ENCODE data around the gene HPSE2. TPM values are rescaled to one million over a fixed set of nuclear protein-coding genes. Genes with fewer than 3 reads are reported as not detected.

Gene HPSE2
- total and polyA plus RNA-seq, 2 donors: 0.05 to 0.14 TPM

DNA sequence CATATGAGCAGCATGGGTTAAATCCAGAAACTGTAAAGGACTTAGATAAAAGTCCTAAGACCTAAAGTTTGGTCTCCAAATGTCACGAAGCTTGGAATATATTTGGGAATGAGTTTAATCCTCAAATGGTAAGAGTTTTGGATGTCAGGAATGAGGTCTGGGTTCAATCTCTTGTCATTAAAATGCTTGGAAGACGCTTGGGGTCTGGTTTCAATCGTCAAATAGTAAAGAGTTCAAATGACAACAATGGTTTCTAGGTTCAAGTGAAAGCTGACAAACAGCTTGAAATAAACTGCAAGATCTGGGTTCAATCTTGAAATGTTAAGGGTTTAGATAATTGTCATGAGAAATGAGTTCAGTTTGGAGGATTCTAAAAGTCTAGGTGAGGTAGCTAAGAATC lies 403.5 kb downstream of the HPSE2 start:
- DNase-seq (ENCODE audit: low read depth in 6 of 9, low spot score in 9 of 9): no peak
- WGBS: 80% methylated on average over 3 of the region's 3 CpGs
- no peaks in the 10 kb centered on the region for H3K36me3 ChIP-seq (ENCODE audit: control insufficient read depth in 2 of 2, insufficient read depth in 2 of 2, low read length in 1 of 2)

DNA sequence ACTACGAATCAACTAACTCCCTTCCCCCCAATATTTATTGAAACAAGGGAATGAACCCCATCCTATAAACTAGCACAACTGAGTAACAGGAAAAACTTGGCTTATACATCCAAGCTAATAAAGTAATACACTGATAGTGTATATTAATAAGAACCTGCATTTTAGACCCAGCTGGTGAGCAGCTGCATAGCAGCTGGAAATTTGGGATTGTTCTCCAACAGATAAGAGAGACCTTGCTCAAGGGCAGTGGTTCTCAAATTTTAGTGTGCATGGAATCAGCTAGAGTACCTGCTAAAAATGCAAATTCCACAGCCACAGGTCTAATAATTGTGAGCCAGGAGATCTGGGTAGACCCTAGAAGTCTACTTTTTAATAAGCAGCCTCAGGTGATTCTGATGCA lies 404.3 kb downstream of the HPSE2 start:
- no peaks in the 10 kb centered on the region for H3K4me1 ChIP-seq (ENCODE audit: control insufficient read depth in 2 of 2, insufficient read depth in 2 of 2, low read length in 2 of 2)
- H3K9me3 ChIP-seq (ENCODE audit: control insufficient read depth in 2 of 2, insufficient read depth in 1 of 2, low read length in 1 of 2): no peaks in the 10 kb centered on the region
- no peak overlapping the region for H3K27ac ChIP-seq (ENCODE audit: low read depth in 1 of 2, low read length in 1 of 2)
- no peak for DNase-seq (ENCODE audit: low read depth in 6 of 9, low spot score in 9 of 9)
- no peak overlapping the region for H3K4me3 ChIP-seq (ENCODE audit: low read length in 2 of 2)
- no peaks in the 10 kb centered on the region for H3K27me3 ChIP-seq (ENCODE audit: control insufficient read depth in 2 of 2, insufficient read depth in 1 of 2, low read length in 1 of 2)
- 89% methylated on average over 1 of the region's 1 CpG for WGBS
- no peaks in the 10 kb centered on the region for H3K36me3 ChIP-seq (ENCODE audit: control insufficient read depth in 2 of 2, insufficient read depth in 2 of 2, low read length in 1 of 2)

More for the DNA sequence above, 403.5 kb downstream of the HPSE2 start:
- no peaks in the 10 kb centered on the region for H3K27me3 ChIP-seq (ENCODE audit: control insufficient read depth in 2 of 2, insufficient read depth in 1 of 2, low read length in 1 of 2)
- no peak overlapping the region for H3K4me3 ChIP-seq (ENCODE audit: low read length in 2 of 2)
- H3K4me1 ChIP-seq (ENCODE audit: control insufficient read depth in 2 of 2, insufficient read depth in 2 of 2, low read length in 2 of 2): no peaks in the 10 kb centered on the region
- no peaks in the 10 kb centered on the region for H3K9me3 ChIP-seq (ENCODE audit: control insufficient read depth in 2 of 2, insufficient read depth in 1 of 2, low read length in 1 of 2)
- no peak overlapping the region for H3K27ac ChIP-seq (ENCODE audit: low read depth in 1 of 2, low read length in 1 of 2)

DNA sequence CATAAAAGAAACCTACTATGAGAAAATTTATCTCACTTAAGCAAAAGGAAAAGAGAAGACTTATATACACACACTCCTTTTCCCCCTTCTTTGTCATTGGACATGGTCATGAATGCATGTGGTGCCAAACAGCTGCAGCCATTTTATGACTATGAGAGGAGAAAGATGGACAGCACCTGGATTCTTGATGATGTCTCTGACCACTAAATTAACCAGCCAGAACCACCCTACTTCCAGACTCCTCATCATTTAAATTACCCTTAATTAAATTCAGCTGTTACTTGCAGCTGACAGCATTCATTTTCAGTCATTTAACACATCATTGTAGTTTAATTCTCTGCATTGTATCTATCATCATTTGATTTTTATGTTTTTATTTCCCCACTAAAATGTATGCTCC lies 409.9 kb downstream of the HPSE2 start:
- DNase-seq (ENCODE audit: low read depth in 6 of 9, low spot score in 9 of 9): no peak
- Histone ChIP-seq H3K36me3 (ENCODE audit: control insufficient read depth in 2 of 2, insufficient read depth in 2 of 2, low read length in 1 of 2) (no peaks in the 10 kb centered on the region), H3K27me3 (ENCODE audit: control insufficient read depth in 2 of 2, insufficient read depth in 1 of 2, low read length in 1 of 2) (no peaks in the 10 kb centered on the region)

DNA sequence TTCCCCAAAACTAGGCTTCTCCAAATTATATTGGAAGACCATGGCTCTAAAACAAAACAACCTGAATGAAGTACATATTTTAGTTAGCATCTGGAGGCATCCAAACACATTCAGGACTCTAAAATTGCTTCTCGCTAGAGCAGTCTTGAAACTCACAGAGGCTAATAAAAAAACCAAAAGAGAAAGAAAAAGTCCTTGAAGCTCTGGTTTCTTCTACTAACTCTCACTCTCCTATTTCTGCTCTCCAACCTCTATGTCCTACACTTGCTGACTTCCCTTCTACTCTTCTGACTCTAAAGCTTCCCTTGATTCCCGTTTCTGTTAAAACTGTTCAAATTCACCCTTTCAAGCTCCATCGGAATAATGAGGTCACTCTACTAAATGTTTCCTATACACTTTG lies 418.3 kb downstream of the HPSE2 start:
- H3K27me3 ChIP-seq (ENCODE audit: control insufficient read depth in 2 of 2, insufficient read depth in 1 of 2, low read length in 1 of 2): no peaks in the 10 kb centered on the region
- H3K36me3 ChIP-seq (ENCODE audit: control insufficient read depth in 2 of 2, insufficient read depth in 2 of 2, low read length in 1 of 2): no peaks in the 10 kb centered on the region
- no peak overlapping the region for H3K27ac ChIP-seq (ENCODE audit: low read depth in 1 of 2, low read length in 1 of 2)
- no peak overlapping the region for H3K4me3 ChIP-seq (ENCODE audit: low read length in 2 of 2)
- no peaks in the 10 kb centered on the region for H3K4me1 ChIP-seq (ENCODE audit: control insufficient read depth in 2 of 2, insufficient read depth in 2 of 2, low read length in 2 of 2)
- WGBS: 96% methylated on average over 3 of the region's 3 CpGs
- no peaks in the 10 kb centered on the region for H3K9me3 ChIP-seq (ENCODE audit: control insufficient read depth in 2 of 2, insufficient read depth in 1 of 2, low read length in 1 of 2)
- DNase-seq (ENCODE audit: low read depth in 6 of 9, low spot score in 9 of 9): no peak

More for the DNA sequence above, 409.9 kb downstream of the HPSE2 start:
- Histone ChIP-seq H3K4me1 (ENCODE audit: control insufficient read depth in 2 of 2, insufficient read depth in 2 of 2, low read length in 2 of 2) (no peaks in the 10 kb centered on the region), H3K4me3 (ENCODE audit: low read length in 2 of 2) (no peak overlapping the region), H3K9me3 (ENCODE audit: control insufficient read depth in 2 of 2, insufficient read depth in 1 of 2, low read length in 1 of 2) (no peaks in the 10 kb centered on the region), H3K27ac (ENCODE audit: low read depth in 1 of 2, low read length in 1 of 2) (no peak overlapping the region)

DNA sequence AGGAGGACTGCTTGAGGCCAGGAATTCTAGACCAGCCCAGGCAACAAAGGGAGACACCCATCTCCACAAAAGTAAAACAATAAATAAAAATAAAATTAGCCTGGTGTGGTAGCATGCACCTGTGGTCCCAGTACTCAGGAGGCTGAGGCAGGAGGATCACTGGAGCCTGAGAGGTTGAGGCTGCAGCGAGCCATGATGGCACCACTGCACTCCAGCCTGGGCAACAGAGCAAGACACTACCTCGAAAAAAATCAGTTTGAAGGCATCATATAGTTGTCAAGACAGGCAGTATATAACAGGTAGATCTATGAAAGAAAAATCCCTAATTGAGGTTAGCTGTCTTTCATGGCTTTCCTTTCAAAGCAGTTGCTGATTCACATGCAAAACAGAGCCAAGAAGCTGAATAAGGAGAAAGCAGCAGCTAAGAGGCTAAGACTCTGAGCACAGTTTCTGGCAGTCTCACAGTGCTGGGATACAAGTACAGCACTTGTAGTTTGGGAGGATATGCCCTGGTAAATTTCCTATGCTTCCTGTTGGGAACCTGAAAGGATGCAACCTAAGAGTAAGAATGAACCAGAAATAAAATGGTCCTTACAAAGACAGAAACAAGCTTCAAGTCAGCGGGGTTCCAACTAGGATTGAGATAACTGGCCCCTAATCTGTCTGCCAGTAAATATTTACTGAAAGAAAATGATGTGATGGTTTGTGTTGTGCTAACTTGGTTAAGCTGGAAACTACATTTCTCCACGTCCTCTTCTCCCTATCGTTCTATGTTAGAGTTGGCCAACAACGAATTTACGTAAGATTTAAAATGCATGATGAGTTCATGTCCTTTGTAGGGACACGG lies 420.4 kb downstream of the HPSE2 start:
- Histone ChIP-seq H3K4me1 (ENCODE audit: control insufficient read depth in 2 of 2, insufficient read depth in 2 of 2, low read length in 2 of 2) (no peaks in the 10 kb centered on the region), H3K4me3 (ENCODE audit: low read length in 2 of 2) (no peak overlapping the region), H3K36me3 (ENCODE audit: control insufficient read depth in 2 of 2, insufficient read depth in 2 of 2, low read length in 1 of 2) (no peaks in the 10 kb centered on the region), H3K27ac (ENCODE audit: low read depth in 1 of 2, low read length in 1 of 2) (no peak overlapping the region), H3K9me3 (ENCODE audit: control insufficient read depth in 2 of 2, insufficient read depth in 1 of 2, low read length in 1 of 2) (no peaks in the 10 kb centered on the region), H3K27me3 (ENCODE audit: control insufficient read depth in 2 of 2, insufficient read depth in 1 of 2, low read length in 1 of 2) (no peaks in the 10 kb centered on the region)
- WGBS: 84% methylated on average over 8 of the region's 8 CpGs
- DNase-seq (ENCODE audit: low read depth in 6 of 9, low spot score in 9 of 9): no peak

DNA sequence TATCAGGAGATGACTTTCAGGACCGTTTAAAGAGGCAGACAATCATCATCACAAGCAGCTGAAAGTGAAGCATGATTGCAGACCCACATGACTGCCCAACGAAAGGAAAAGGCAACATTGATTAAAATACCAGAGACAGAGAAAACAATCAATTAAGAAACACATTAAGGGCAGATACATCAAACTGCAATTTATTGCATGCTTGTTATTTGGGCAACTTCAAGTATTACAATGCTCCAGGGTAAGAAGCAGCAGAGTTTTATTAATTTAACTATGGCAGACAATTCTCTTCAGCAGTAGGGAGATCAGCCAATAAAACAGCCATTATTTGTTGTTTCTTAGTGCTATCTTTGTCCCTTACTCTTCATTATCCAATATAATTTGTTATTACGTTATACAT lies 421.2 kb downstream of the HPSE2 start:
- Histone ChIP-seq H3K27ac (ENCODE audit: low read depth in 1 of 2, low read length in 1 of 2) (no peak overlapping the region), H3K27me3 (ENCODE audit: control insufficient read depth in 2 of 2, insufficient read depth in 1 of 2, low read length in 1 of 2) (no peaks in the 10 kb centered on the region), H3K36me3 (ENCODE audit: control insufficient read depth in 2 of 2, insufficient read depth in 2 of 2, low read length in 1 of 2) (no peaks in the 10 kb centered on the region), H3K4me1 (ENCODE audit: control insufficient read depth in 2 of 2, insufficient read depth in 2 of 2, low read length in 2 of 2) (no peaks in the 10 kb centered on the region), H3K4me3 (ENCODE audit: low read length in 2 of 2) (no peak overlapping the region), H3K9me3 (ENCODE audit: control insufficient read depth in 2 of 2, insufficient read depth in 1 of 2, low read length in 1 of 2) (no peaks in the 10 kb centered on the region)
- DNase-seq (ENCODE audit: low read depth in 6 of 9, low spot score in 9 of 9): no peak
- WGBS: 87% methylated on average over 3 of the region's 3 CpGs

DNA sequence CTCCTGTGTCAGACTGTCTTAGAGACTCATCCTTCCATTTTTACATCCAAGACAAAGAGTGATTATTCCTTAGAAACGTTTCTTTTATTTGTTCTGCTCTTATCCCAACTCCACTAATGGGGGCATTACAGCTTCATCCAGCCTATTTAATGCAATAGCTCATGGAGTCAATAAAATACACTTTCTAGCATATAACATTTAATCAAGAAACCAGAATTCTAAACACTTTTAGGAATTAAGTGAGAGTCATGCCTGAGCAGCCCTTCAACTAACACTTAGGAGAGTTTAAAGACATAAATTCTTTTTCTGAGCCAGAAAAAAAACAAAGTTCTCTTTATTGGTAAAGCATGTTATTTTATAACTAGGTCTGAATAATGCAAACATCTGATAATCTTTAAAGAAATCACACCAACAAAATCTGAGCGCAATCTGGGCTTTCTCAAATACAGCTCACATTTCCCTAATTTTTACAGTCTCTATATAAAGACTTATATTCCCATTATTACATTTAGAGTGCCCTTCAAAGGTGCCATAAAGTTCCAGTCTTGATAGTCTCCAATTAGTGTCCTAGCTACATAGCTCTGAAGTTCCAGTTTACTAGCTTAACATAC lies 427.3 kb downstream of the HPSE2 start:
- H3K4me3 ChIP-seq (ENCODE audit: low read length in 2 of 2): no peak overlapping the region
- H3K27ac ChIP-seq (ENCODE audit: low read depth in 1 of 2, low read length in 1 of 2): no peak overlapping the region
- H3K4me1 ChIP-seq (ENCODE audit: control insufficient read depth in 2 of 2, insufficient read depth in 2 of 2, low read length in 2 of 2): no peaks in the 10 kb centered on the region
- no peaks in the 10 kb centered on the region for H3K9me3 ChIP-seq (ENCODE audit: control insufficient read depth in 2 of 2, insufficient read depth in 1 of 2, low read length in 1 of 2)
- WGBS: 69% methylated on average over 2 of the region's 2 CpGs
- no peak for DNase-seq (ENCODE audit: low read depth in 6 of 9, low spot score in 9 of 9)
- no peaks in the 10 kb centered on the region for H3K27me3 ChIP-seq (ENCODE audit: control insufficient read depth in 2 of 2, insufficient read depth in 1 of 2, low read length in 1 of 2)
- no peaks in the 10 kb centered on the region for H3K36me3 ChIP-seq (ENCODE audit: control insufficient read depth in 2 of 2, insufficient read depth in 2 of 2, low read length in 1 of 2)

DNA sequence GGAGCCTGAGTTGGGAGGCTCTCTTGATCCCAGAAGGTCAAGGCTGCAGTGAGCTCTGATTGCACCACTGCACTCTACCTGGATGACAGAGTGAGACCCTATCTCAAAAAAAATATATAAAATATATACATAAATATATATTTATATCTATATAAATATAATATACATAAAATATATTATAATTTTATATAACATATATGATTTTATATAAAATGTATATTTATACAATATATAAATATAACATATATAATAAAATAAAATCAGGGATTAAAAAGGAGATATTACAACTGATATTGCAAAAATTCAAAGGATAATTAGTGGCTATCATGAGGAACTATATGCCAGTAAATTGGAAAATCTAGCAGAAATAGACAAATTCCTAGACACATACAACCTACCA lies 435.4 kb downstream of the HPSE2 start:
- Histone ChIP-seq H3K4me3 (ENCODE audit: low read length in 2 of 2) (no peak overlapping the region), H3K9me3 (ENCODE audit: control insufficient read depth in 2 of 2, insufficient read depth in 1 of 2, low read length in 1 of 2) (no peaks in the 10 kb centered on the region), H3K4me1 (ENCODE audit: control insufficient read depth in 2 of 2, insufficient read depth in 2 of 2, low read length in 2 of 2) (no peaks in the 10 kb centered on the region), H3K36me3 (ENCODE audit: control insufficient read depth in 2 of 2, insufficient read depth in 2 of 2, low read length in 1 of 2) (no peaks in the 10 kb centered on the region), H3K27ac (ENCODE audit: low read depth in 1 of 2, low read length in 1 of 2) (no peak overlapping the region), H3K27me3 (ENCODE audit: control insufficient read depth in 2 of 2, insufficient read depth in 1 of 2, low read length in 1 of 2) (no peaks in the 10 kb centered on the region)
- no peak for DNase-seq (ENCODE audit: low read depth in 6 of 9, low spot score in 9 of 9)

DNA sequence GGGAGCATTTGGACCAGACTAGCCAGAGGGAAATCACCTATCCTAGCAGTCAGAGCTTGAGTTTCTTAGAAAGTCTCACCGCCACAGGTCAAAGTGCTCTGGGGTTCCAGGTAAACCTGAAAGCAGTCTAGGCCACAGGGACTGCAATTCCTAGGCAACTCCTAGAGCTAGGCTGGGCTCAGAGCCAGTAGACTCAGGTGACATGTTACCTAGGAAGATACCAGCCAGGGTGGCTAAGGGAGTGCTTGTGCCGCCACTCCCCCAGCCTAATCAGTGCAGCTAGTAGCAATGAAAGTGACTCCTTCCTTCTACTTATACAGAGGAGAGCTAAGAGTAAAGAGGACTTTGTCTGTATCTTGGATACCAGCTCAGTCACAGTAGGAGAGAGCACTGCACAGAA lies 440.2 kb downstream of the HPSE2 start:
- no peak for DNase-seq (ENCODE audit: low read depth in 6 of 9, low spot score in 9 of 9)
- Histone ChIP-seq H3K27ac (ENCODE audit: low read depth in 1 of 2, low read length in 1 of 2) (no peak overlapping the region), H3K9me3 (ENCODE audit: control insufficient read depth in 2 of 2, insufficient read depth in 1 of 2, low read length in 1 of 2) (no peaks in the 10 kb centered on the region), H3K27me3 (ENCODE audit: control insufficient read depth in 2 of 2, insufficient read depth in 1 of 2, low read length in 1 of 2) (no peaks in the 10 kb centered on the region), H3K4me1 (ENCODE audit: control insufficient read depth in 2 of 2, insufficient read depth in 2 of 2, low read length in 2 of 2) (no peaks in the 10 kb centered on the region), H3K4me3 (ENCODE audit: low read length in 2 of 2) (no peak overlapping the region), H3K36me3 (ENCODE audit: control insufficient read depth in 2 of 2, insufficient read depth in 2 of 2, low read length in 1 of 2) (no peaks in the 10 kb centered on the region)
- 97% methylated on average over 2 of the region's 2 CpGs for WGBS
